H1 (cell line): ENCODE data around the gene FTMT. TPM values are rescaled to one million over a fixed set of nuclear protein-coding genes. Genes with fewer than 3 reads are reported as not detected.

Experiments used
- CTCF ChIA-PET: fragments of 300-600 bp; sonication (Branson Sonifier 250); formaldehyde crosslinking; loops from one replicate; lab custom pipeline; 2021; ENCODE audit not compliant: partially characterized antibody; lab: Charles Lee
- POLR2A ChIA-PET: fragments of 300-600 bp; sonication (Branson Sonifier 250); formaldehyde crosslinking; loops from one replicate; lab custom pipeline; 2021; ENCODE audit warnings: inconsistent platforms; ENCODE audit not compliant: partially characterized antibody; lab: Charles Lee
- DNase-seq, 2 experiments: peaks; one replicate each; pipeline versions ENCODE4 v3.0.0 to v3.0.0-alpha.2; 2010 to 2022; ENCODE audit warnings: low spot score in 2 of 2, low read depth in 1 of 2, mixed read lengths in 1 of 2
- FAIRE-seq: peaks from 2 replicates; lab custom pipeline; 2011; peaks lifted over from hg19 to GRCh38; lab: Jason Lieb, UNC
- H2AFZ ChIP-seq: 2 replicates; pipeline ENCODE4 v1.8.1; 2012; ENCODE audit warnings: low read length, inconsistent platforms
- H2AK5ac ChIP-seq: 2 replicates; pipeline ENCODE4 v1.6.1; 2013; ENCODE audit warnings: low read depth, low read length
- H2BK120ac ChIP-seq: replicated peaks from 2 replicates; pipeline ENCODE3; 2013; ENCODE audit warnings: low read depth, low read length, inconsistent platforms
- H2BK12ac ChIP-seq: 2 replicates; pipeline ENCODE4 v1.6.1; 2013; ENCODE audit warnings: low read depth, low read length
- H2BK15ac ChIP-seq: 2 replicates; pipeline ENCODE4 v1.6.1; 2013; ENCODE audit warnings: low read length
- H2BK20ac ChIP-seq: 2 replicates; pipeline ENCODE4 v1.6.1; 2013; ENCODE audit warnings: low read length
- H2BK5ac ChIP-seq: 2 replicates; pipeline ENCODE4 v1.6.1; 2013; ENCODE audit warnings: low read depth, low read length
- H3K14ac ChIP-seq: 2 replicates; pipeline ENCODE4 v1.6.1; 2013; ENCODE audit warnings: inconsistent platforms; ENCODE audit not compliant: insufficient read length
- H3K18ac ChIP-seq: 2 replicates; pipeline ENCODE4 v1.6.1; 2013; ENCODE audit warnings: low read length; ENCODE audit errors: extremely low read depth
- H3K23ac ChIP-seq: 2 replicates; pipeline ENCODE4 v1.6.1; 2013; ENCODE audit warnings: inconsistent platforms; ENCODE audit not compliant: insufficient read length
- H3K23me2 ChIP-seq: 2 replicates; pipeline ENCODE4 v1.6.1; 2013; ENCODE audit warnings: low read depth, low read length
- H3K27ac ChIP-seq: 2 replicates; pipeline ENCODE4 v1.6.1; 2011; ENCODE audit warnings: low read depth, low read length, inconsistent platforms
- H3K27me3 ChIP-seq, 4 experiments: replicated peaks in 1 of 4; 1 replicate in 1 of 4; 2 replicates in 3 of 4; pipeline versions ENCODE4 v1.6.1 to v1.8.1; 2011 to 2013; ENCODE audit warnings: low read length in 3 of 4, mild to moderate bottlenecking in 3 of 4, inconsistent platforms in 2 of 4, mixed read lengths in 2 of 4, moderate library complexity in 1 of 4; ENCODE audit not compliant: control insufficient read depth in 3 of 4, insufficient read depth in 3 of 4; ENCODE audit errors: extremely low read depth in 1 of 4
- H3K36me3 ChIP-seq, 4 experiments: 2 replicates each; pipeline versions ENCODE4 v1.6.1 to v1.8.1; 2011 to 2013; ENCODE audit warnings: mild to moderate bottlenecking in 4 of 4, low read length in 3 of 4, moderate library complexity in 2 of 4, control low read depth in 1 of 4, inconsistent platforms in 1 of 4; ENCODE audit not compliant: insufficient read depth in 4 of 4, control insufficient read depth in 2 of 4
- H3K4ac ChIP-seq: replicated peaks from 2 replicates; pipeline ENCODE3; 2013; ENCODE audit warnings: low read length, low read depth, mixed read lengths, inconsistent platforms; ENCODE audit not compliant: insufficient read length
- H3K4me1 ChIP-seq, 4 experiments: replicated peaks in 1 of 4; 1 replicate in 1 of 4; 2 replicates in 3 of 4; pipeline versions ENCODE4 v1.6.1 to v1.8.1; 2011 to 2013; ENCODE audit warnings: low read length in 3 of 4, inconsistent platforms in 2 of 4, mixed read lengths in 1 of 4; ENCODE audit not compliant: insufficient read depth in 4 of 4, control insufficient read depth in 3 of 4
- H3K4me2 ChIP-seq, 2 experiments: 2 replicates each; pipeline versions ENCODE4 v1.6.1 to v1.8.1; 2011 to 2013; ENCODE audit warnings: low read depth in 2 of 2, low read length in 2 of 2, control low read depth in 1 of 2, inconsistent platforms in 1 of 2, mild to moderate bottlenecking in 1 of 2; ENCODE audit not compliant: insufficient read depth in 1 of 2
- H3K4me3 ChIP-seq, 4 experiments: fragments of 200-600, 300-600 bp in 1 of 4; sonication (generic), shearing (Covaris generic), sonication (Bioruptor Twin) in 1 of 4; 2 replicates each; pipeline versions ENCODE4 v1.5.1 to v1.8.1; 2011 to 2016; ENCODE audit warnings: low read length in 4 of 4, low read depth in 3 of 4, control low read depth in 2 of 4, inconsistent platforms in 2 of 4, mild to moderate bottlenecking in 2 of 4, mixed read lengths in 1 of 4, moderate library complexity in 1 of 4; ENCODE audit not compliant: insufficient read depth in 2 of 4; ENCODE audit errors: extremely low read depth in 1 of 4
- H3K56ac ChIP-seq: replicated peaks from 2 replicates; pipeline ENCODE3; 2013; ENCODE audit warnings: low read depth, mild to moderate bottlenecking, mixed read lengths, low read length, inconsistent platforms; ENCODE audit not compliant: insufficient read length
- H3K79me1 ChIP-seq: 2 replicates; pipeline ENCODE4 v1.6.1; 2013; ENCODE audit warnings: low read depth, low read length, control low read depth
- H3K79me2 ChIP-seq, 2 experiments: 2 replicates each; pipeline versions ENCODE4 v1.6.1 to v1.8.1; 2012 to 2013; ENCODE audit warnings: low read length in 2 of 2, mild to moderate bottlenecking in 2 of 2, inconsistent platforms in 1 of 2; ENCODE audit not compliant: insufficient read depth in 2 of 2, control insufficient read depth in 1 of 2
- H3K9ac ChIP-seq, 4 experiments: replicated peaks in 1 of 4; 1 replicate in 1 of 4; 2 replicates in 3 of 4; pipeline versions ENCODE4 v1.6.1 to v1.8.1; 2011 to 2013; ENCODE audit warnings: low read depth in 3 of 4, low read length in 3 of 4, control low read depth in 2 of 4, mild to moderate bottlenecking in 2 of 4, moderate library complexity in 2 of 4, inconsistent platforms in 1 of 4; ENCODE audit errors: extremely low read depth in 1 of 4
- H3K9me3 ChIP-seq, 2 experiments: 2 replicates each; pipeline versions ENCODE4 v1.6.1 to v1.8.1; 2012 to 2013; ENCODE audit warnings: mild to moderate bottlenecking in 2 of 2, moderate library complexity in 2 of 2, control low read depth in 1 of 2, inconsistent platforms in 1 of 2, low read depth in 1 of 2, low read length in 1 of 2, mixed read lengths in 1 of 2; ENCODE audit not compliant: insufficient read depth in 2 of 2
- H4K20me1 ChIP-seq, 2 experiments: replicated peaks in 1 of 2; 2 replicates each; pipeline versions ENCODE3 to v1.8.1; 2011 to 2013; ENCODE audit warnings: inconsistent platforms in 2 of 2, low read length in 2 of 2, mild to moderate bottlenecking in 1 of 2; ENCODE audit not compliant: insufficient read depth in 2 of 2, control insufficient read depth in 1 of 2
- H4K5ac ChIP-seq: 2 replicates; pipeline ENCODE4 v1.6.1; 2013; ENCODE audit warnings: low read length, low read depth, mixed read lengths, inconsistent platforms; ENCODE audit not compliant: insufficient read length
- H4K8ac ChIP-seq: 2 replicates; pipeline ENCODE4 v1.8.0; 2013; ENCODE audit warnings: mild to moderate bottlenecking, moderate library complexity, low read length, inconsistent platforms; ENCODE audit not compliant: insufficient read depth; ENCODE audit errors: extremely low read depth
- H4K91ac ChIP-seq: replicated peaks from 2 replicates; pipeline ENCODE3; 2013; ENCODE audit warnings: low read length, mixed read lengths, inconsistent platforms; ENCODE audit not compliant: insufficient read length
- HDAC6 ChIP-seq: IDR thresholded peaks from one replicate; pipeline ENCODE4 v1.7.1; 2012; ENCODE audit warnings: low read depth, mild to moderate bottlenecking, inconsistent platforms, low read length, moderate library complexity
- RNF2 ChIP-seq: fragments of 200-900, 300-1000 bp; sonication (generic); IDR thresholded peaks from 2 replicates; pipeline ENCODE4 v1.7.1; 2016; ENCODE audit warnings: borderline replicate concordance, low read depth, mild to moderate bottlenecking, antibody characterized with exemption, low read length; ENCODE audit not compliant: poor library complexity, severe bottlenecking; ENCODE audit errors: missing control alignments
- SP2 ChIP-seq: IDR thresholded peaks from 2 replicates; pipeline ENCODE4 v1.6.1; 2012; ENCODE audit warnings: mild to moderate bottlenecking, low read length, inconsistent platforms
- WGBS, 2 experiments: shearing (Covaris generic) in 1 of 2; methylation state at CpG; one replicate each; pipeline versions ENCODE4 v1.1.6 to v1.1.7; 2013 to 2015; ENCODE audit warnings: low lambda C conversion rate in 2 of 2, mixed read lengths in 2 of 2, inconsistent platforms in 1 of 2, low coverage in 1 of 2, missing lambda C conversion rate in 1 of 2; ENCODE audit not compliant: insufficient replicate concordance in 2 of 2, insufficient coverage in 1 of 2, insufficient read length in 1 of 2; ENCODE audit errors: extremely low coverage in 1 of 2, missing lambda C conversion rate in 1 of 2; 5-methylcytosine and 5-hydroxymethylcytosine counted together
- polyA plus RNA-seq, 7 experiments: library from polyadenylated mRNA; depleted of rRNA in 3 of 7; stranded (reverse) in 5 of 7; unstranded in 2 of 7; fragments of >200 nt in 5 of 7; fragments of 200-250 nt in 2 of 7; gene quantifications; 1 replicate in 5 of 7; 2 replicates in 1 of 7; 4 replicates in 1 of 7; pipeline versions ENCODE4 v1.2.1 to v1.2.3, GENCODE V29; 2011 to 2013; ENCODE audit warnings: missing spikeins in 2 of 7, mixed read lengths in 2 of 7
- total RNA-seq: library from RNA; stranded (reverse); fragmentation: NEBNext Ultra II Directional; extraction: Animal tissue kit (Norgen Biotek cat#: 25700); gene quantifications from 2 replicates; pipeline ENCODE4 v1.2.1, GENCODE V29; 2021

FTMT gene
- total and polyA plus RNA-seq, 2 of the 8 experiments (the other 6 are each of a cell fraction or from before 2014, with no cell fraction given): not detected

DNA sequence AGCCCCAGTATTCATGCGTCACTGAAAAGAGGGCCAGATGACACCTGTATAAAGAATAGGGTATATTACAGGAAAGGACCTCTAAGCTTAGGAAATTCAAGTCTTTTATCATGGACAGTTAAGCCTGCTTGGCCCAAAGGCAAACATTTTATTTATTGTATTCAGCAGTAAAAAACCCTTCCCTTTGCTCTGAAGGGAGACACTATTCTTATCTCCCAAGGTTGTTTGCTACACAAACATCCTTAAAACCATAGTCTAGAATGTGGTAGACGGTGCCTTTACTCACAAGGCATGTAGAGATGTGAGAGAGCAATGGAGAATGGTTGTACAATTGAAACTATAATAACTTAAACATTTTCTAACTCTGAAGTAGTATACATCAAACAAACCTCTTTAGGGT lies 33.9 kb downstream of the FTMT start:
- H2BK5ac ChIP-seq: no peak overlapping the region
- H3K18ac ChIP-seq: no peak overlapping the region
- H4K20me1 ChIP-seq: no peaks in the 10 kb centered on the region
- H3K4ac ChIP-seq: no peak overlapping the region
- no peaks in the 10 kb centered on the region for H3K23me2 ChIP-seq
- H3K23ac ChIP-seq: no peak overlapping the region
- no peak overlapping the region for H4K91ac ChIP-seq
- ChIA-PET CTCF (no interaction called here), POLR2A (no interaction called here)
- 87% methylated on average over 2 of the region's 2 CpGs; no CpG with 5 or more reads in 1 of the 2 experiments for WGBS, 2 experiments
- H3K4me1 ChIP-seq: no peaks in the 10 kb centered on the region
- no peak overlapping the region for H2AFZ ChIP-seq
- H2BK120ac ChIP-seq: no peak overlapping the region
- no peaks in the 10 kb centered on the region for H3K36me3 ChIP-seq
- no peaks in the 10 kb centered on the region for H3K27me3 ChIP-seq
- no peak overlapping the region for H4K8ac ChIP-seq
- H3K4me3 ChIP-seq: no peak overlapping the region
- no peak overlapping the region for H3K27ac ChIP-seq
- no peak for FAIRE-seq
- no peak overlapping the region for H2AK5ac ChIP-seq
- H2BK20ac ChIP-seq: no peak overlapping the region
- no peak overlapping the region for H2BK12ac ChIP-seq
- no peak overlapping the region for H3K4me2 ChIP-seq
- no peak overlapping the region for H3K9ac ChIP-seq
- no peak overlapping the region for H2BK15ac ChIP-seq
- H3K79me1 ChIP-seq: no peaks in the 10 kb centered on the region
- H3K79me2 ChIP-seq: no peaks in the 10 kb centered on the region
- H3K9me3 ChIP-seq: no peaks in the 10 kb centered on the region
- H4K5ac ChIP-seq: no peak overlapping the region
- H3K14ac ChIP-seq: no peak overlapping the region
- DNase-seq: no peak
- no peak overlapping the region for H3K56ac ChIP-seq
- no peak for TF ChIP-seq HDAC6
- no peak for TF ChIP-seq SP2
- no peak for TF ChIP-seq RNF2
